CD14-positive monocyte (primary cell): Measurements from ENCODE around the gene SYNE3. TPM values are rescaled to one million over a fixed set of nuclear protein-coding genes. Genes with fewer than 3 reads are reported as not detected.
A peak's percentile ranks its signal among the peaks of the same experiment; 100 is the strongest.

Experiments
- DNase-seq, 3 donors: peaks; one replicate each; pipeline ENCODE4 v3.0.0-alpha.2; 2011 to 2022
- H2AFZ ChIP-seq: 2 replicates; pipeline ENCODE4 v1.6.0; 2012; ENCODE audit warnings: mild to moderate bottlenecking, low read depth, low read length, inconsistent platforms; ENCODE audit not compliant: insufficient read depth, poor library complexity, severe bottlenecking
- H3K27ac ChIP-seq, 2 donors: 1 replicate in 1 of 2; 2 replicates in 1 of 2; pipeline ENCODE4 v1.5.1; 2012 to 2013; ENCODE audit warnings: low read length in 2 of 2, control low read depth in 1 of 2, inconsistent platforms in 1 of 2, low read depth in 1 of 2, mild to moderate bottlenecking in 1 of 2
- H3K27me3 ChIP-seq, 2 donors: one replicate each; pipeline versions ENCODE4 v1.6.0 to v1.6.1; 2011 to 2013; ENCODE audit warnings: low read length in 2 of 2; ENCODE audit not compliant: control insufficient read depth in 2 of 2, insufficient read depth in 2 of 2
- H3K36me3 ChIP-seq, 2 donors: replicated peaks in 1 of 2; 1 replicate in 1 of 2; 2 replicates in 1 of 2; pipeline versions ENCODE4 v1.5.1 to v1.6.1; 2012 to 2013; ENCODE audit warnings: low read length in 2 of 2, control low read depth in 1 of 2, inconsistent platforms in 1 of 2, mild to moderate bottlenecking in 1 of 2; ENCODE audit not compliant: insufficient read depth in 2 of 2, control insufficient read depth in 1 of 2
- H3K4me1 ChIP-seq, 2 donors: 1 replicate in 1 of 2; 2 replicates in 1 of 2; pipeline versions ENCODE4 v1.5.1 to v1.6.1; 2012 to 2013; ENCODE audit warnings: low read length in 2 of 2, control low read depth in 1 of 2, inconsistent platforms in 1 of 2, mild to moderate bottlenecking in 1 of 2, moderate library complexity in 1 of 2; ENCODE audit not compliant: insufficient read depth in 2 of 2, control insufficient read depth in 1 of 2
- H3K4me2 ChIP-seq: replicated peaks from 2 replicates; pipeline ENCODE3; 2012; ENCODE audit warnings: low read length, moderate library complexity, mild to moderate bottlenecking; ENCODE audit not compliant: poor library complexity, severe bottlenecking; ENCODE audit errors: extremely low read depth
- H3K4me3 ChIP-seq, 3 experiments: fragments of 200-600 bp in 1 of 3; sonication (generic) in 1 of 3; replicated peaks in 1 of 3; 1 replicate in 2 of 3; 2 replicates in 1 of 3; pipeline ENCODE4 v1.5.1; 2011 to 2013; ENCODE audit warnings: low read length in 3 of 3, mild to moderate bottlenecking in 3 of 3, control low read depth in 2 of 3, low read depth in 2 of 3, inconsistent platforms in 1 of 3, moderate library complexity in 1 of 3
- H3K79me2 ChIP-seq: 2 replicates; pipeline ENCODE4 v1.6.0; 2012; ENCODE audit warnings: mild to moderate bottlenecking, control low read depth, inconsistent platforms, low read length, moderate library complexity; ENCODE audit not compliant: insufficient read depth
- H3K9ac ChIP-seq: 2 replicates; pipeline ENCODE4 v1.6.0; 2017; ENCODE audit warnings: low read length, mild to moderate bottlenecking; ENCODE audit not compliant: insufficient read depth, poor library complexity, severe bottlenecking
- H3K9me3 ChIP-seq, 2 donors: replicated peaks in 1 of 2; 1 replicate in 1 of 2; 2 replicates in 1 of 2; pipeline versions ENCODE4 v1.5.1 to v1.6.1; 2012 to 2013; ENCODE audit warnings: low read length in 2 of 2, control low read depth in 1 of 2; ENCODE audit not compliant: control insufficient read depth in 1 of 2, insufficient read depth in 1 of 2
- H4K20me1 ChIP-seq: 2 replicates; pipeline ENCODE4 v1.6.0; 2012; ENCODE audit warnings: mild to moderate bottlenecking, low read length, control low read depth, moderate library complexity; ENCODE audit not compliant: insufficient read depth
- H3K27ac Mint-ChIP-seq, 7 donors: one replicate each; pipeline ENCODE4 v1.8.0; 2020; ENCODE audit warnings: mild to moderate bottlenecking in 7 of 7, mixed read lengths in 7 of 7, moderate library complexity in 6 of 7, inconsistent platforms in 2 of 7
- H3K27me3 Mint-ChIP-seq, 3 donors: one replicate each; pipeline ENCODE4 v1.8.0; 2021 to 2022; ENCODE audit warnings: low read depth in 3 of 3, mild to moderate bottlenecking in 3 of 3, mixed read lengths in 3 of 3, moderate library complexity in 3 of 3, inconsistent platforms in 1 of 3
- H3K36me3 Mint-ChIP-seq, 2 donors: one replicate each; pipeline ENCODE4 v1.8.0; 2020; ENCODE audit warnings: mixed read lengths in 2 of 2, inconsistent platforms in 1 of 2, mild to moderate bottlenecking in 1 of 2
- H3K4me1 Mint-ChIP-seq: one replicate; pipeline ENCODE4 v1.8.0; 2020; ENCODE audit warnings: mild to moderate bottlenecking, mixed read lengths
- H3K4me3 Mint-ChIP-seq, 2 donors: one replicate each; pipeline ENCODE4 v1.8.0; 2020; ENCODE audit warnings: mild to moderate bottlenecking in 2 of 2, mixed read lengths in 2 of 2, moderate library complexity in 1 of 2
- H3K9me3 Mint-ChIP-seq, 7 donors: one replicate each; pipeline ENCODE4 v1.8.0; 2020 to 2022; ENCODE audit warnings: mixed read lengths in 7 of 7, mild to moderate bottlenecking in 6 of 7, moderate library complexity in 6 of 7, inconsistent platforms in 2 of 7
- CTCF ChIP-seq: fragments of 200-600 bp; IDR thresholded peaks from one replicate; pipeline ENCODE4 v1.8.0; 2022; ENCODE audit warnings: antibody characterized with exemption, mild to moderate bottlenecking
- WGBS: methylation state at CpG from one replicate; pipeline ENCODE4 v1.1.5; 2013; ENCODE audit warnings: missing lambda C conversion rate; ENCODE audit not compliant: insufficient coverage; 5-methylcytosine and 5-hydroxymethylcytosine counted together
- intact Hi-C, 2 donors: fragments of 100-400 bp; cut with micrococcal nuclease; formaldehyde crosslinking; loops; one replicate each; pipeline versions ENCODE4 v1.15.0 to v1.15.1; 2023
- polyA plus RNA-seq, 3 donors: library from polyadenylated mRNA; depleted of rRNA in 1 of 3; unstranded in 2 of 3; stranded (reverse) in 1 of 3; fragments of 300-500 nt in 2 of 3; fragments of >200 nt in 1 of 3; fragmentation: Illumina TruSeq in 2 of 3; gene quantifications; 1 replicate in 2 of 3; 2 replicates in 1 of 3; pipeline ENCODE4 v1.2.3, GENCODE V29; 2012 to 2021

The SYNE3 gene
- polyA plus RNA-seq, 3 donors = 2.6 to 26.1 (median 3.5) TPM

- Mint-ChIP-seq H3K36me3 (peaks cover 49 to 64% of the 10 kb centered on the region in 2 donors), H3K27me3 (no peaks in the 10 kb centered on the region), H3K9me3 (no peaks in the 10 kb centered on the region), H3K4me3 (no peak overlapping the region), H3K4me1 (peaks cover 86% of the 10 kb centered on the region), H3K27ac (peak overlapping the region in 6 of 7 donors; percentile 19 to 90 (median 70))
- Histone ChIP-seq H3K27me3 (no peaks in the 10 kb centered on the region), H3K27ac (peak overlapping the region in 1 of 2 donors; percentile 72), H2AFZ (no peak overlapping the region), H3K9me3 (no peaks in the 10 kb centered on the region), H3K4me1 (peaks cover 75 to 76% of the 10 kb centered on the region in 2 donors), H3K4me3 (no peak overlapping the region), H3K4me2 (no peak overlapping the region), H3K9ac (no peak overlapping the region), H3K79me2 (peaks cover 97% of the 10 kb centered on the region), H3K36me3 (peaks cover 18 to 60% of the 10 kb centered on the region in 2 donors), H4K20me1 (peaks cover 97% of the 10 kb centered on the region)
- TF ChIP-seq CTCF = no peak
- no peak for DNase-seq
- intact Hi-C loops = no loop called here
- 96% methylated on average over 5 of the region's 8 CpGs for WGBS
Observed at GRCh38 chr14:95503365-95504134, 12.9 kb downstream of the SYNE3 start.

GRCh38 chr14:95502381-95502950 lies 14.0 kb downstream of the SYNE3 start:
- Histone ChIP-seq H3K4me2 (peak overlapping the region; percentile 44), H3K36me3 (peaks cover 18 to 64% of the 10 kb centered on the region in 2 donors), H3K4me3 (no peak overlapping the region), H3K27me3 (no peaks in the 10 kb centered on the region), H3K27ac (peak overlapping the region; percentile 40 to 72), H3K9me3 (no peaks in the 10 kb centered on the region), H3K79me2 (peaks cover 97% of the 10 kb centered on the region), H2AFZ (no peak overlapping the region), H3K4me1 (peaks cover 73 to 76% of the 10 kb centered on the region in 2 donors), H4K20me1 (peaks cover 90% of the 10 kb centered on the region), H3K9ac (no peak overlapping the region)
- Mint-ChIP-seq H3K27ac (peak overlapping the region; percentile 65 to 94 (median 90)), H3K4me3 (peak overlapping the region in 1 of 2 donors; percentile 76), H3K4me1 (peaks cover 80% of the 10 kb centered on the region), H3K36me3 (peaks cover 49 to 64% of the 10 kb centered on the region in 2 donors), H3K9me3 (no peaks in the 10 kb centered on the region), H3K27me3 (no peaks in the 10 kb centered on the region)
- DNase-seq = peak in 2 of 3 donors; percentile 69 to 75
- no peak for TF ChIP-seq CTCF
- 43% methylated on average over 14 of the region's 14 CpGs for WGBS
- intact Hi-C loops = no loop called here
